HG03565 (cell line): ENCODE results near the gene CILP2.

Experiments
- ATAC-seq: cut with Tn5 transposase; IDR thresholded peaks from one replicate; pipeline ENCODE4 v1.9.1; 2021; ENCODE audit warnings: mild to moderate bottlenecking, moderate library complexity; ENCODE audit not compliant: unreplicated experiment

CILP2 gene, protein sequence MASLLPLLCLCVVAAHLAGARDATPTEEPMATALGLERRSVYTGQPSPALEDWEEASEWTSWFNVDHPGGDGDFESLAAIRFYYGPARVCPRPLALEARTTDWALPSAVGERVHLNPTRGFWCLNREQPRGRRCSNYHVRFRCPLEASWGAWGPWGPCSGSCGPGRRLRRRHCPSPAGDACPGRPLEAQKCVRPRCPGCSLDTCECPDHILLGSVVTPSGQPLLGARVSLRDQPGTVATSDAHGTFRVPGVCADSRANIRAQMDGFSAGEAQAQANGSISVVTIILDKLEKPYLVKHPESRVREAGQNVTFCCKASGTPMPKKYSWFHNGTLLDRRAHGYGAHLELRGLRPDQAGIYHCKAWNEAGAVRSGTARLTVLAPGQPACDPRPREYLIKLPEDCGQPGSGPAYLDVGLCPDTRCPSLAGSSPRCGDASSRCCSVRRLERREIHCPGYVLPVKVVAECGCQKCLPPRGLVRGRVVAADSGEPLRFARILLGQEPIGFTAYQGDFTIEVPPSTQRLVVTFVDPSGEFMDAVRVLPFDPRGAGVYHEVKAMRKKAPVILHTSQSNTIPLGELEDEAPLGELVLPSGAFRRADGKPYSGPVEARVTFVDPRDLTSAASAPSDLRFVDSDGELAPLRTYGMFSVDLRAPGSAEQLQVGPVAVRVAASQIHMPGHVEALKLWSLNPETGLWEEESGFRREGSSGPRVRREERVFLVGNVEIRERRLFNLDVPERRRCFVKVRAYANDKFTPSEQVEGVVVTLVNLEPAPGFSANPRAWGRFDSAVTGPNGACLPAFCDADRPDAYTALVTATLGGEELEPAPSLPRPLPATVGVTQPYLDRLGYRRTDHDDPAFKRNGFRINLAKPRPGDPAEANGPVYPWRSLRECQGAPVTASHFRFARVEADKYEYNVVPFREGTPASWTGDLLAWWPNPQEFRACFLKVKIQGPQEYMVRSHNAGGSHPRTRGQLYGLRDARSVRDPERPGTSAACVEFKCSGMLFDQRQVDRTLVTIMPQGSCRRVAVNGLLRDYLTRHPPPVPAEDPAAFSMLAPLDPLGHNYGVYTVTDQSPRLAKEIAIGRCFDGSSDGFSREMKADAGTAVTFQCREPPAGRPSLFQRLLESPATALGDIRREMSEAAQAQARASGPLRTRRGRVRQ

DNA sequence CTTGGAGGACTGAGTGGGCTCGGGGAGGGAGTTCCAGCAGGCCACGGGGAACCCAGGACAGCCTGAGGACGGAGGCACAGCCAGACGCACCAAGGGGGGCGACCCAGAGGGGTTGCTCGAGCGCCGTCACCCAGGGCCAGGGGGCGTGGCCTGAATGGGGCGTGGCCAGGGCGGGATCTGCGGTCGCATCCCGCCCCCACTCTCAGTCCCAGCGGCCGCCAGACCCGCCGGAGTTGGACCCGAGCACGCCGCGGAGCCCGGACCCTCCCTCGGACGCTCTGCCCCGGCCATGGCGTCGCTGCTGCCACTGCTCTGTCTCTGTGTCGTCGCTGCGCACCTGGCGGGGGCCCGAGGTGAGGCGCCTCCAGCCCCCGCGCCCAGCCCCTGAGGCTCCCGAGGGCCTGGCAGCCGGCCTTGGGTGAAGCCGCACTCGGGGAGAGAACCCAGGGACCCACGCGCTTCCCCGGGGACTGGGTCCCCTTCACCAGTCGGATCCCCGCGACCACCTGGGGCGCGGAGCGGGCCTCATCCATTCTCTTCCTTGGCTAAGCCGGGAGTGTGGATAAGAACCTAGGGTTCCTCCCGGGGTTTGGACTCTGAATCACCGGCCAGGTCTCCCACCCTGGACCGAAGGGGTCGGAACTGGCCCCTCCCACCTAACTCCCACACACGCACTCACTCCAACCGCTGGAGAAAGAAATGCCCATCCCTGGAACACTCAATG, at the start of gene CILP2:
TSS of gene CILP2 (plus strand) at position 205 of the 724 bp plus-strand sequence. CDS start at position 290, 85 bp downstream.
- no peak for ATAC-seq

DNA sequence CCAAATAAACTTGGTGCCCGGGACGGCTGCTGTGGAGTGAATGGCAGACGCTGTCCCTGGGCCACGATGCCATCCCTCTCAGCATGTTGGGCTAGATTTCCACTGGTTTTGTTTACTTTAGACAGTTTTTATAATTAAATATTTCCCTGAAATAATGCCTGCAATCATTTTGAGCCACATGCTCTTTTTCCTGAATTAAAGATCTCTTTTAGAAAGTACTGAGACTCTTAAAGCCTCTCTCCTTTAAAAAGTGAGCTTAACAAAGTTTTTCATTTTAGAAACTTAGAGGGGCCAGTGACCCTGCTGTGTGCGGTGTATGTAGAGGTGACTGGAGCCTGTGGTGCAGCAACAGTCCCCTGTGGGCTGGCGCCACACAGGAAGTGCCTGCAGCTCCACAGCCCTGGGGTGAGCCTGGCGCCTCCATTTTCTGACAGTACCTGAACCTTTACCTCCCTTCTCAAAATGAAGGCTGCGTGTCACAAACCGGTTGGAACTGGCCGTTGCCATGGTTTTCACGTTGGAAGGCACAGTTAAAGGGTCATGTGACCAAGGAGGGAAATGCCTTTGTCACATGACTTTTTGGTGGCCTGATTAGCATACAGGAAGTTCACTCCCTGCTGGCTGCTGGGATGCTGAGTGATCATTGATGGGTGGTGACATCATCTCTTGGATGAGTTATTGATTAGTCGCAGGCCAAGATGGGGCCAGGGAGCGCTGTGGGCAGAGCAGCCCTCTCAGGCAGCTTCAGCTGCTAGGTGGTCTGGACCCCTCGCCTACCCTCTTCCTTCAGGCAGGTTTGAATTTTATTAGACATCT, 49.0 kb upstream of the CILP2 start:
- peak; percentile 62 for ATAC-seq

DNA sequence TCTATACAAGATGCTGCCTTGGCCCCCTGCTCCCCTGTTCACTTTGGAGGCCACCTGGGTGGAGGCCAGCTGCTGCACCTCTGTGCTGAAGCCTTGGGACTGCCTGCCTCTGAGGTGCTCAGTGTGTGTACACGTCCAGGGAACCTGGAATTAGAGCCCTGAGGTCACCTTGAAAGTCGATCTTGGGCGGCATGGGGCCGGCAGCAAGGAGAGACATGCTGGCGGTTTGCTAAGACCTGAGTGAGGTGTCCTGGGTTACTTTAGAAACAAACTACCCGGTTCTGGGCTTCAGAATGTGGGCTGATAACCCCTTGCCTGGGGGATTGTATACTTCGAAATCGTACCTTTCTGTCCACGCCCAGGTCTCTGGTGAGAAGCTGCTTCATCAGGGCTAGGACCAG, 48.3 kb upstream of the CILP2 start:
- no peak for ATAC-seq

DNA sequence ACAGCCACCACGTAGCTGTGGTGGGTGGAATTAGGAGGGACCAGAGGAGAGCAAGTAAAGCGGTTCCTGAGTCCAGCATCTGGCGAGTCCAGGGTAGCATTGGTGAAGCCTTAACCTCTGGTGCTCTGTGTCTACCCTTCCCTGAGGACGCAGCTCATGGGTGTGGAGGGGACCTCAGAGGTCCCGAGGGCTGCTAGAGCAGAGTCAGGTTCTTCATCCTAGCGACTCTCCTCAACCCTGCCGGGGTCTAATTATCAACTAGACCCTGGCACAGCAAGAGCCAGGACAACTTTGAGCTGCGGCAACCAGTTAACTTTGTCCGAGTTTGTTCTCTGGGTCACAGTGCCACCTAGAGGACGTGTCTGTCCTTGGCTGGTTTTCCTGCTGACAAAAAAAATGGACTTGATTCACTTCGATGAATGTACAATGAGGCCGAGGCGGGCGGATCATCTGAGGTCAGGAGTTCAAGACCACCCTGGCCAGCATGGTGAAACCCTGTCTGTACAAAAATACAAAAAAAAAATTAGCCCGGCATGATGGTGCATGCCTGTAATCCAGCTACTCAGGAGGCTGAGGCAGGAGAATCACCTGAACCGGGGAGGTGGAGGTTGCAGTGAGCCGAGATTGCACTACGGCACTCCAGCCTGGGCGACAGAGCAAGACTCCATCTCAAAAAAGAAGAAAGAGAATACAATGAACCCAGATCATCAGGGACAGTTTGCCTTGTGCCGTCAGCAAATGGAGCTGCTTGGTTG, 47.7 kb upstream of the CILP2 start:
- no peak for ATAC-seq

DNA sequence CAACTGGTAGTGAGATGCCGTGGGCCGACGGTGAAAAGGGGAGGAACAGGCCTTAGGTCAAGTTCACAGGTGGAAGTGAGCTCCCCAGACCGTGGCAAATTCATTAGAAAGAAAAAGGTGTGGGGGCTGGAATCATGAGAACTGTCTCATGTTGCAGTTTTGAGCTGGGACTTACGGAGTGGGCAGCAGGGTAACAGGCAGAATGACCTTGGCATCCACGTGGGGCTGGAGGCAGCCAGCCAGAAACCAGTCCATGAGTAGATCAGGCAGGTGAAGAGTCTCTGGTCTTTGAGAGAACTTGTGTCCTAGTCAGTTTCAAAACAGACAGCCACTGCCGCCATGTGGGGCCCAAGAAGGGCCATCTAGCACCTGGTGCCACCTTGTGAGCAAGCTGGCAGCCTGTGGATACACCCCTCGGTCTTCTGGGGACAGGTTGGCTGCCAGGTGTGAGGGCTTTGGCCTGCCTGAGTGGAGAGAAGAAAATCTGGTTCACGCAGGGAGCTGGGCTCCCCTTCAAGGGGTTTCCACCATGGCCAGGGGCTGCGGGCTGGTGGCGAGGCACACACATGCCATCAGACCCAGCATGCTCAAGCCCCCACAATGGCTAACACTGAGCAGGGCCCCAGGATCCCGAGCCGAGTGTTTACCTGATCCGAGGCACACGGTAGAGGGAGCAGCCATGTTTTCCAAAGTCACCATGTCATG, 46.6 kb upstream of the CILP2 start:
- no peak for ATAC-seq

DNA sequence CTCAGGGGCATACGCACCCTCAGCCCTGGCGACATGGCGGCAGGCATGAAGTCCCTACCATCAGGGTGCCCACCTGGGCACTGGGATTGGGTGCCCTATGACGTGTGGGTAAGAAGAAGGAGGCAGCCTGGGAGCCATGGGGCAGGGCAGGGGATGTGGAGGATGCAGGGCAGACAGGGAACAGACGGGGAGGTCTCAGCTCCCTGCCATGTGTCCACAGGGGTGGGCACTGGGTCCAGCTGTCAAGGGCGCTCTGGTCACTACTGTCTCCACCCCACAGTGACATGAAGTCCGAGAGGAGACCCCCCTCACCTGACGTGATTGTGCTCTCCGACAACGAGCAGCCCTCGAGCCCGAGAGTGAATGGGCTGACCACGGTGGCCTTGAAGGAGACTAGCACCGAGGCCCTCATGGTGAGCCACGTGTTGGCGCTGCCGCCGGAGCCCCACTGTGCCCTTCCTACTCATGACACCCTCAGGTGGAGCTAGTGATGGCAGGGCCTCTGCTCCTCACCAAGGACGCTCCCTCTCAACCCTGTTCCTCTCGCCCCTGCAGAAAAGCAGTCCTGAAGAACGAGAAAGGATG, 45.9 kb upstream of the CILP2 start:
- ATAC-seq: no peak

DNA sequence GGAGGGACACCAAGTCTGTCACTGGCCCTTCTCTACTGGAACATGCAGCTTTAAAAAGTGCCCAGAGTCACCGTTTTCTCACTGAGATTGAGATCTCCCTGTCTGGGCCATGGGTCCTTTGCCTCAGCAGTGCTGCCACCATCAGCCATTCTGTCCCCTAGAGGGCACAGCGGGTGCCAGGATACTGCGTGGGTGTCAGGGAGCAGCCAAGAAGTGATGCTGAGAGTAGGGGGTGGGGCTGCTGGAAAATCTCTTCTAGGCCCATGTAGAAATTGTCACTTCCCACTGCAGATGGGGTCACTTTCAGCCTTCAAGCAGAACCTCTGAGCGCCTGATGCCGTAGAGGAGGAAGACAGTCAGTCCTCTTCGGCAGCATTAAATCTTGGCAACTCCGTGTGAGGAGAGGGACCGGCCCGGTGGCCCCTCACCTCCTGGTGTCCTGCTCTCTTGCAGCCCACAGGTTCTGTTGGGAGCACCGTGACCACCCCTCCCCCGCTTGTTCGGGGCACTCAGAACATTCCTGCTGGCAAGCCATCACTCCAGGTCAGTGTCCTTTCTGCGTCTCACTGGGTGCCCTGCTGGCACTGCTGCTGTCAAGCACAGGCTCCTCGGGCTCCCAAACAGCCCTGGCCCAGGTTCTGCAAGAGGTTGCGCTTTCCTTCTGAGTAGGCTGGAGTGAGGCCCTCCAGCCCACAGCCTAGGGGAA, 44.1 kb upstream of the CILP2 start:
- no peak for ATAC-seq

DNA sequence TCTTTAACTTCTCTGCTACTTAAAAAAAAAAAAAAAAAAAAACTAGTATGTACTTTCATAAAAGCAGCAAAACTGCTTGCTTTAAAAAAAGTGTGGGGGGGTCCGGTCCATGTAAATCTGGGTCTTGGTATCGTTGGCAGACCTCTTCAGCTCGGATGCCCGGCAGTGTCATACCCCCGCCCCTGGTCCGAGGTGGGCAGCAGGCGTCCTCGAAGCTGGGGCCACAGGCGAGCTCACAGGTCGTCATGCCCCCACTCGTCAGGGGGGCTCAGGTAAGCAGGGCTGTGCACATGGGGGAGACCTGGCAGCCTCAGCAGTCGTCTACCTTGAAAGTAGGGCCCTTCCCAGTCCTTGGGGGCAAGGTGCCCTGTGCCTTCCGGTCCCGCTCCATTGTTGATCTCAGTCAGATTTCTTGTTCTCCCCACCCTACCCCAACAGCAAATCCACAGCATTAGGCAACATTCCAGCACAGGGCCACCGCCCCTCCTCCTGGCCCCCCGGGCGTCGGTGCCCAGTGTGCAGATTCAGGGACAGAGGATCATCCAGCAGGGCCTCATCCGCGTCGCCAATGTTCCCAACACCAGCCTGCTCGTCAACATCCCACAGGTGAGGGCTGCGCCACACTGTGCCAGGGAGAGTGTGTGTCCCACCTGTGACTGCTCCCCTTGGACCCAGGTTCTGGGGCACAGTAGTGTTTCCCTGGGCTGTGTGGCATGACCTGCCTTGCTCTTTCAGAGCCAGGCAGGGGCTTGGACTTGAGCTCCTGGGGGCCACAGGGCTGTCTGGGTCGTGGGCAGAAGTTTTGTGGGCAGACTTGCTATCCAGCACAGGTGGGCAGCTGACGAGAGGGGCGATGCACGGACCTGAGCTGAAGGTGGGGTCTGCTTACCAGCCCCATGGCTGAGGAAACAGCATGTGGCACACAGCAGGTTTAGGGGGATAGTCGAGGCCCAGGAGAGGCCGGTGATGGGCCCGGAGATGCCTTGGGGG, 42.2 kb upstream of the CILP2 start:
- no peak for ATAC-seq

DNA sequence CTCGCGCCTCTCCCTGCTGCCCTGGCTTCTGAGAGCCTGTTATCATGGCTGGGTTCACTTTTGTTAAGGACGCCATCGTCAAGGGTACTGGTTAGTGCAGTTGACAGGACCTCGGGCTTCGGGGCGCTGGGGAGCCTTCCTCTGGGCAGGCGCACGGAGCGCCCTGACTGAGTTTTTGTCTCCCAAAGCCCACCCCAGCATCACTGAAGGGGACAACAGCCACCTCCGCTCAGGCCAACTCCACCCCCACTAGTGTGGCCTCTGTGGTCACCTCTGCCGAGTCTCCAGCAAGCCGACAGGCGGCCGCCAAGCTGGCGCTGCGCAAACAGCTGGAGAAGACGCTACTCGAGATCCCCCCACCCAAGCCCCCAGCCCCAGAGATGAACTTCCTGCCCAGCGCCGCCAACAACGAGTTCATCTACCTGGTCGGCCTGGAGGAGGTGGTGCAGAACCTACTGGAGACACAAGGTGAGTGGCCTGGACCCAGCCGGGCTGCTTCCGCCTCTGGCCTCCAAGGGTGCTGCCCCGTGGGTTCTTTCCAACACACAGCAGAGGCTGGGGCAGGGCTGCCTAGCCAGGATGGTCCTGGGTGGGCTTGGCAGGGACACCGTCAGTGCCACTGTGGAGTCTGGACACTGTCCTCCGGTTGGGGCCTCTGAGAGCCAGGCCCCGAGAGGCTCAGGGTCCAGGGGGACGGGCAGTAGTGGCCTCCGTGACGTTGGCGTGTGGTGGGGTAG, 39.6 kb upstream of the CILP2 start:
- ATAC-seq: no peak

DNA sequence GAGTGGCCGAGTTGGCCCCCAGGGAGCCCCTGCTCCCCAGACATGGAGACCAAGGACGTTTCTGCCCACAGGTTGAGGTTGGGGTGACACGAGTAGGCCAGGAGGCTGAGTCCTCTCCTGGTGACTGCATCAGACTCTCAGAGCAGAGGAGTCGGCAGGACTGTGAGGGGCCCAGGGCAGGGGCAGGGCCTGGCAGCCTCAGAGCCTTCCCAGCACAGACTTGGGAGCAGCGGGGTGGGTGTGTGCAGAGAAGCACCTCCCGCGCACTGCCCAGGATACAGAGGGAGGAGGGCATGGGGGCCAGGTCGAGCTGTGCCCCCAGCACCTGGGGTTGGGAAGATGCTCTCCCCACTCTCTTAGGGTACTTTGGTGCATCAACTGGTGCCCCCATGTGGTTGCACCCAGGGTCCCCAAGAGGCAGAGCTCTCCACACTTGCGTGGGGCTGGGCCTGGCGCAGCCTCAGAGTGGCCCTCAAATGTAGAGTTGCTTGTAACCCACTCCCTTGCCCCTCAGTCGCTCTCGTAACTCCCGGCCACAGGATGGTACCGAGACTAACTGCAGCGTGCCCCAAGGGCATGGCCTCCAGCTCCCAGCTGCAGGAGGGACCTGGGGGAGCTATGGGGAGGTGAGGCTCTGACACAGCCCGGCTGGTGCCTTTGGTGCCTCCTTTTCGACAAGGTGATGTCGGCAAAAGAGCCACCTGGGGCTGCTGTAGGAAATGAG, 38.6 kb upstream of the CILP2 start:
- ATAC-seq: no peak

DNA sequence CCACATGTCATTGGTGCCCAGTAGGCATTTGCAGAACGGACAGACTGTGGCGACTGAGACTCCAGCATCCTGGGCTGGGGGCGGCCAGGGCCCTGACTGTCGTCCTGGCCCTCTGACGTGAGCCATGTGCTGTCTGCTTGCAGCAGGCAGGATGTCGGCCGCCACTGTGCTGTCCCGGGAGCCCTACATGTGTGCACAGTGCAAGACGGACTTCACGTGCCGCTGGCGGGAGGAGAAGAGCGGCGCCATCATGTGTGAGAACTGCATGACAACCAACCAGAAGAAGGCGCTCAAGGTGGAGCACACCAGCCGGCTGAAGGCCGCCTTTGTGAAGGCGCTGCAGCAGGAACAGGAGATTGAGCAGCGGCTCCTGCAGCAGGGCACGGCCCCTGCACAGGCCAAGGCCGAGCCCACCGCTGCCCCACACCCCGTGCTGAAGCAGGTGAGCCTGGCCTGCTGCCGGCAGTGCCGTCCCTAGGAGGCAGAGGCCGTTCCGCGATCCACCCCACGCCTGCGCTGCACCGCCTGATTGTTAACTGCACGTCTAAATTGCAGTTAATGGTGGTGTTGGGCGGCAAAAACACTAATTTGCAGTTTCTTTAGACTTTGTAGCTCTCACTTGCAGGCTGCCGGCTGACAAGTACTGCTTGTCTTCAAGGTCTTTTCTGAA, 37.0 kb upstream of the CILP2 start:
- no peak for ATAC-seq

DNA sequence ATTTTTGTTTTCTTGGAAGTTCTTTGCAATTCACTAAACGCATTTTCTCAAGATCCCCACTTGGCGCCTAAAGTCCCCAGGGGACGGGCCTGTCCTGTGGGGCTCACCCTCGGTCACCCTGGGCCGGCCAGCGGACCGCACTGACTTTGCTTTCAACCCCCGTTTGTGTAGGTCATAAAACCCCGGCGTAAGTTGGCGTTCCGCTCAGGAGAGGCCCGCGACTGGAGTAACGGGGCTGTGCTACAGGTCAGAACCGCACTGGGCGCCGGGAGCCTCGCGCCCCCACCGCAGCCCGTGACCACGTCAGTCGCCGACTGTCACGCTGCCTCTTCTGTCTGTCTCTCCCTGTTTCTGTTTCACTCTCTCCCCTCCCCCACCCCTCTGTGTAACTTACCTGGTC, 36.3 kb upstream of the CILP2 start:
- ATAC-seq: no peak

DNA sequence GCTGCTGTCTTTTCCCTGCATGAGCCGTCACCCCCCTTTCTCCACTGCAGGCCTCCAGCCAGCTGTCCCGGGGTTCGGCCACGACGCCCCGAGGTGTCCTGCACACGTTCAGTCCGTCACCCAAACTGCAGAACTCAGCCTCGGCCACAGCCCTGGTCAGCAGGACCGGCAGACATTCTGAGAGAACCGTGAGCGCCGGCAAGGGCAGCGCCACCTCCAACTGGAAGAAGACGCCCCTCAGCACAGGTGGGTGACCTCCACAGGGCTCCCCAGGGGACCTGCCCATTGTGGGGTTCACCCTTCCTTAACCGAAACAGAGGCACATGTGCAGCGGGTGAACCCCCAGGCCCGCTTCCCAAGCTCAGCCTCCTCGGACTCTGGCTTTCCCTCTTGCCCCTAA, 35.8 kb upstream of the CILP2 start:
- ATAC-seq: no peak

DNA sequence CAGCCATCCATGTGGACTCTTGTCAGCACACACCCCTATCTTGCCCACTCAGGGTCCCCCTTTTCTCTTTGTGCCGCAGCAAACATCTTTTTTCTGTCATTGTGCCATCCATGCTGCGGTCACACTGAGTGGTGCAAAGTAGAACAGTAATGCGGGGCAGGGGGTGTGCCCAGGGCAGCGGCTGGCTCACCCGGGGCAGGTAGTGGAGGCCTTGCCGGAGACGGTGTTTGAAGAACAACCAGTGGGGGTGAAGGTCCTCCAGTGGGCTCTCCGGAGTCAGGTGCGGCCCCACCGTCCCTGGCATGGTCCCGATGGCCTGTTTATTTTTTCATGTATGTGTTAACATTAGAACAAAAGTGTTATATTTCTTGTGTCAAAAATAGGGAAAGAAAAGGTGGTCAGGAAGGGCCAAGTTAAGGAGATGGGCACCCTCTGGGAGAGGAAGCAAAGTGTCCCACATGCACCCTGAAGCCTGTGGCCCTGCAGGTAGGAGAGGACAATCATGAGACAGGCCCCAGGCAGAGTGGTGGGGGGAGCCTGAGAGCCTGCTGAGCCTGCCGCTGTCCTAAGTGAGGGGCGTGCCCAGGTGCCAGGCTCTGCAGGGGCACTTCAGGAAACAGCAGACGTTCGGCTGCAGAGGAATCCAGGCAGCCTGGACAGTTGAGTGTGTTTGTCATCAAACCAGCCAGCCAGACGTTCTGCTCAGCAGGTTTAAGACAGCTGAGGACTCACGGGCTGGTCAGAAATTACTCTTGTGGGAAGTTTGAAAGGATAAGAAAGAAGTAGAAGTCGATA, 35.1 kb upstream of the CILP2 start:
- no peak for ATAC-seq
